Left colon (tissue), 2 donors: Measurements from ENCODE around the gene TMEM229B. TPM values are rescaled to one million over a fixed set of nuclear protein-coding genes. Genes with fewer than 3 reads are reported as not detected.
A peak's percentile ranks its signal among the peaks of the same experiment; 100 is the strongest.
"Not testable (repeated sequence)": the region's sequence is repeated elsewhere in the genome, so short reads cannot be mapped to it uniquely, and the experiment has no call there.

Experiments
- ATAC-seq: fragments of 200-7000 bp; cut with Tn5 transposase; one replicate; pipeline ENCODE4 v1.9.1; 2020; ENCODE audit warnings: mild to moderate bottlenecking, moderate library complexity
- DNase-seq, 2 donors: peaks; one replicate each; pipeline ENCODE4 v3.0.0-alpha.2; 2020
- intact Hi-C, 2 donors: fragments of 100-400 bp; cut with DNase I in 1 of 2; cut with micrococcal nuclease in 1 of 2; formaldehyde crosslinking; loops; one replicate each; pipeline versions ENCODE4 v1.11.2 to v1.14.0; 2022; cut with DNase I, micrococcal nuclease
- total RNA-seq, 2 donors: library from RNA; stranded (reverse); fragmentation: NEBNext Ultra II Directional; extraction: Animal tissue kit (Norgen Biotek cat#: 25700); gene quantifications; one replicate each; pipeline ENCODE4 v1.2.1, GENCODE V29; 2021
- donor health status: DM: no; HTN: no; CAD: no.
- donor health status: DM: yes; HTN: yes; CAD: no.

Gene TMEM229B
- total RNA-seq, 2 donors from 2014 or later = 5.0 to 10.3 TPM

- intact Hi-C loops = no loop called here
- DNase-seq = peak in 1 of 2 donors; percentile 47
- peak; percentile 85 for ATAC-seq
These were observed 20.2 kb downstream of the TMEM229B start for GRCh38 chr14:67468378-67468730.

GRCh38 chr14:67467134-67467533, 21.4 kb downstream of the TMEM229B start:
- DNase-seq (no peak), ATAC-seq (no peak)
- intact Hi-C loops = no loop called here

GRCh38 chr14:67464879-67465278, 23.6 kb downstream of the TMEM229B start:
- DNase-seq = no peak
- intact Hi-C loops = no loop called here
- ATAC-seq = no peak

GRCh38 chr14:67464377-67464776, 24.1 kb downstream of the TMEM229B start:
- ATAC-seq (no peak), DNase-seq (no peak)
- intact Hi-C loops = no loop called here

- DNase-seq (no peak), ATAC-seq (no peak)
- intact Hi-C loops = no loop called here
These were observed 24.6 kb downstream of the TMEM229B start for GRCh38 chr14:67463900-67464299.

- no peak for ATAC-seq
- intact Hi-C loops = no loop called here
- no peak for DNase-seq
These were observed 26.5 kb downstream of the TMEM229B start for GRCh38 chr14:67461996-67462395.

- no peak for DNase-seq
- ATAC-seq = peak; percentile 64
- intact Hi-C loops = no loop called here
These were observed 27.1 kb downstream of the TMEM229B start for GRCh38 chr14:67461341-67461985.

GRCh38 chr14:67459336-67459735, 29.2 kb downstream of the TMEM229B start:
- no peak for DNase-seq
- no peak for ATAC-seq
- intact Hi-C loops = no loop called here

GRCh38 chr14:67457782-67458181, 30.7 kb downstream of the TMEM229B start:
- intact Hi-C loops = no loop called here
- ATAC-seq = peak; percentile 50
- DNase-seq = no peak

GRCh38 chr14:67456732-67457131, 31.8 kb downstream of the TMEM229B start:
- DNase-seq (no peak), ATAC-seq (no peak)
- intact Hi-C loops = no loop called here

GRCh38 chr14:67453575-67454300, 34.8 kb downstream of the TMEM229B start:
- ATAC-seq (no peak), DNase-seq (no peak)
- intact Hi-C loops = no loop called here

- DNase-seq, intact Hi-C loops: not testable (repeated sequence)
- peak; percentile 8 for ATAC-seq
These were observed 36.9 kb downstream of the TMEM229B start for GRCh38 chr14:67451667-67452066.

GRCh38 chr14:67449096-67449495, 39.4 kb downstream of the TMEM229B start:
- no peak for ATAC-seq
- intact Hi-C loops = no loop called here
- DNase-seq = no peak

- DNase-seq (no peak), ATAC-seq (peak; percentile 70)
- intact Hi-C loops = no loop called here
These were observed 41.5 kb downstream of the TMEM229B start for GRCh38 chr14:67447033-67447381.

- peak; percentile 59 for ATAC-seq
- DNase-seq = no peak
- intact Hi-C loops = no loop called here
These were observed 42.0 kb downstream of the TMEM229B start for GRCh38 chr14:67446371-67447032.

GRCh38 chr14:67444395-67444794, 44.1 kb downstream of the TMEM229B start:
- DNase-seq (peak in 1 of 2 donors; percentile 4), ATAC-seq (peak; percentile 8)
- intact Hi-C loops = no loop called here

- intact Hi-C loops = no loop called here
- ATAC-seq (peak; percentile 18), DNase-seq (peak in 1 of 2 donors; percentile 12)
These were observed 46.2 kb downstream of the TMEM229B start for GRCh38 chr14:67442139-67442906.

- peak in 1 of 2 donors; percentile 12 for DNase-seq
- no peak for ATAC-seq
These were observed 46.8 kb downstream of the TMEM229B start for GRCh38 chr14:67441672-67442071.

GRCh38 chr14:67441256-67441655, 47.3 kb downstream of the TMEM229B start:
- intact Hi-C loops = no loop called here
- DNase-seq (peak in 1 of 2 donors; percentile 16), ATAC-seq (no peak)

More at GRCh38 chr14:67441672-67442071, 46.8 kb downstream of the TMEM229B start:
- intact Hi-C loops = no loop called here
